BJ (cell line): ENCODE measurements around the gene STON1. TPM values are rescaled to one million over a fixed set of nuclear protein-coding genes. Genes with fewer than 3 reads are reported as not detected.

ENCODE experiments used
- CTCF ChIA-PET: fragments of 350-600 bp; formaldehyde crosslinking; extraction: SDS; loops from one replicate; lab custom pipeline; 2021; ENCODE audit warnings: antibody characterized with exemption, inconsistent platforms; lab: Yijun Ruan, JAX
- POLR2A ChIA-PET: fragments of 300-600 bp; sonication (Branson Sonifier 250); formaldehyde crosslinking; extraction: SDS; loops from one replicate; lab custom pipeline; 2021; ENCODE audit warnings: antibody characterized with exemption; lab: Charles Lee
- DNase-seq: peaks from one replicate; pipeline ENCODE4 v3.0.0-alpha.2; 2011; ENCODE audit warnings: low read depth
- H3K27me3 ChIP-seq: 2 replicates; pipeline ENCODE4 v1.6.0; 2011; ENCODE audit warnings: low read length; ENCODE audit not compliant: control insufficient read depth, insufficient read depth
- H3K36me3 ChIP-seq: 2 replicates; pipeline ENCODE4 v1.5.1; 2011; ENCODE audit warnings: low read length; ENCODE audit not compliant: control insufficient read depth, insufficient read depth
- H3K4me3 ChIP-seq: 2 replicates; pipeline ENCODE4 v1.5.1; 2011; ENCODE audit warnings: low read depth, mild to moderate bottlenecking, control low read depth, low read length
- polyA plus RNA-seq: library from polyadenylated mRNA; depleted of rRNA; stranded (reverse); fragments of >200 nt; gene quantifications from 2 replicates; pipeline ENCODE4 v1.2.3, GENCODE V29; 2011
- TF ChIP-seq, protein P1 (sequence below): IDR thresholded peaks from 2 replicates; pipeline ENCODE4 v1.5.1; 2011; ENCODE audit warnings: low read depth, mild to moderate bottlenecking, control low read depth, inconsistent platforms, low read length, moderate library complexity; ENCODE audit not compliant: insufficient read depth

Gene STON1
- polyA plus RNA-seq, 1 experiment = 4.0 TPM

DNA sequence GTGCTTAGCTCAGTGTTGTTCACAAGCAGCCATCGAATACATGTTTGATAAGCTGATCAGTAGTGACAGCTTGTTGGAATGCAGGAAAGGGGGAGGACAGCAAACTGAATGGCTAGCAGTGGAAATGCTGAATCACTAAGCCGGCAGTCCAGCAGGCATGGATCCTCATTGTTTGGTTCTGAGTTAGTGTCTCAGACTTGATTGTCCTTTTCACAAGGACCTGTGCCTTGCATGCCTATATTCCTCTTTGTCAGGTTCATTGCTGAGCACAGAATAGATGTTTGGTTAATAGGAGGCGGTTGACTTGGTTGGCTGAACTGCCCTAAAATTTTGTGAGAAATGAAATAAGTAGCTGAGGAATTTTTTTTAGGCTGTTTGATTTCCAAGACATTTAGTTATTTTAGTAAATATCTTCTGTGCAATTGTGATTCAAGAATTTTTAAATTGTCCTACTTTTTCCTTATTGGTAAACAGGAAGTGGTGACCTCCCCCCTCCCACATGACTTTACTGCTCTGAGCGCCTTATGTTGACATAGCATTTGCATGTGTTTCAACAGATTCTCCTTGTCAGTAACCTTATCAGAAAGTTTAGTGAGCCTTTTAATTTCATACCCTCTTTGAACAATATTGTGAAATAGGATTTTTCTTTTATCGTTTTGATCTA is 21.4 kb upstream of the STON1 start:
- POLR2A ChIA-PET = no interaction called here
- Histone ChIP-seq H3K36me3 (peaks cover 2% of the 10 kb centered on the region; the same call in 1 of the 2 replicates), H3K27me3 (no peaks in the 10 kb centered on the region), H3K4me3 (no peak overlapping the region)
- CTCF ChIA-PET = interaction anchor here (1.3 kb wide), 1 partner anchor 37 kb away, joined by 3 read pairs; no protein-coding TSS in a partner anchor
- peak; percentile 20 for DNase-seq
- TF ChIP-seq, protein P1, sequence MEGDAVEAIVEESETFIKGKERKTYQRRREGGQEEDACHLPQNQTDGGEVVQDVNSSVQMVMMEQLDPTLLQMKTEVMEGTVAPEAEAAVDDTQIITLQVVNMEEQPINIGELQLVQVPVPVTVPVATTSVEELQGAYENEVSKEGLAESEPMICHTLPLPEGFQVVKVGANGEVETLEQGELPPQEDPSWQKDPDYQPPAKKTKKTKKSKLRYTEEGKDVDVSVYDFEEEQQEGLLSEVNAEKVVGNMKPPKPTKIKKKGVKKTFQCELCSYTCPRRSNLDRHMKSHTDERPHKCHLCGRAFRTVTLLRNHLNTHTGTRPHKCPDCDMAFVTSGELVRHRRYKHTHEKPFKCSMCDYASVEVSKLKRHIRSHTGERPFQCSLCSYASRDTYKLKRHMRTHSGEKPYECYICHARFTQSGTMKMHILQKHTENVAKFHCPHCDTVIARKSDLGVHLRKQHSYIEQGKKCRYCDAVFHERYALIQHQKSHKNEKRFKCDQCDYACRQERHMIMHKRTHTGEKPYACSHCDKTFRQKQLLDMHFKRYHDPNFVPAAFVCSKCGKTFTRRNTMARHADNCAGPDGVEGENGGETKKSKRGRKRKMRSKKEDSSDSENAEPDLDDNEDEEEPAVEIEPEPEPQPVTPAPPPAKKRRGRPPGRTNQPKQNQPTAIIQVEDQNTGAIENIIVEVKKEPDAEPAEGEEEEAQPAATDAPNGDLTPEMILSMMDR = no peak

DNA sequence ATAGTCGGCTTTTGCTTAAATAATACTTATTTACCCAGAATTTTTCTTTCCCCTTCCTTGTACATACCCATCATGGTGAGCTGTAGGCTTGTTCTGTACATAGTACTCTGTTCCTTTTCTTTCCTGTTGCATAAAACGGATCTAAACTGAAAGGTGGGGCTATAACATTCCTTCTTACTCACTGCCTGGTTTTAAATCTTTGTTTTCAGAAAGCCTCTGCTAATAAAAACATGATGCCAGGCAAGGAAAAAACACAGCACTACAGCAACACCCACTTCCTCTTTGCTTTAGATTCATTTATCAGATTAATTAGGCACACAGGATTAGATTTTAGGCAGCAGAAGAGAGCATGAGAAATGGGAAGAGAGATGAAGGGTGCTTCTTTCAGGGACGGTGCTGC is 19.6 kb upstream of the STON1 start:
- Histone ChIP-seq H3K36me3 (peaks cover 2% of the 10 kb centered on the region; the same call in 1 of the 2 replicates), H3K4me3 (no peak overlapping the region), H3K27me3 (no peaks in the 10 kb centered on the region)
- POLR2A ChIA-PET = interaction anchor here (0.5 kb wide), 1 partner anchor 1592 kb away, joined by 3 read pairs; no protein-coding TSS in a partner anchor
- DNase-seq = peak; percentile 45
- CTCF ChIA-PET = no interaction called here
- TF ChIP-seq, protein P1 = no peak

DNA sequence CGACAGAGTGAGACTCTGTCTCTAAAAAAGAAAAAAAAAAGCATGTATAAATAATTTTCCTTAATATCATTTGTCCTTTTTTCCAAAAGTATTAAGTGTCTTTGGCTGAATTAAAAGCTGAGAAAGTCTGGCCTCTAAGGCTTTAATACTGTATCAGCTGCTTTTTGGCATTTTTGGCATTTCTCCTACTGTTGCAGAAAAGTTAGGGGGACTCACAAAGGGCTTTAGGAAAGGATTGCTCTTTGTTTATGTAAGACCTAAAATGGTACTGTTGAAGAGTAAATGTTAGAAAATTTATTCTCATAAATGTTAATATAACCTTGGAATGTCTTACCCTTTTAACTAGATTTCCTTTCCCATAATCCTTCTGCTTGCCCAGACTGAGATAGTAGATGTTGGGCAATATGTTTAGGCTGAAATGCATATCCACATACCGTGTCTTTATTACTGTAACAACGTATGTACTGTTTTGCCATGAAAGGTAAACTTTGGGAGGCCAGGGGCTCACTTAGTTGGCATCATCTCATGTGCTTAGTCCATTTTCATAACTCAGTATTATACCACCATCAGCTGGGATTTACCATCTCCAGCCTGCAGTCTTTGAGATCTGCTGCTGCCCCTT is 18.0 kb upstream of the STON1 start:
- Histone ChIP-seq H3K36me3 (peaks cover 4% of the 10 kb centered on the region; the same call in 1 of the 2 replicates), H3K27me3 (no peaks in the 10 kb centered on the region), H3K4me3 (no peak overlapping the region)
- CTCF ChIA-PET = no interaction called here
- DNase-seq = no peak
- POLR2A ChIA-PET = no interaction called here
- TF ChIP-seq, protein P1 = no peak

DNA sequence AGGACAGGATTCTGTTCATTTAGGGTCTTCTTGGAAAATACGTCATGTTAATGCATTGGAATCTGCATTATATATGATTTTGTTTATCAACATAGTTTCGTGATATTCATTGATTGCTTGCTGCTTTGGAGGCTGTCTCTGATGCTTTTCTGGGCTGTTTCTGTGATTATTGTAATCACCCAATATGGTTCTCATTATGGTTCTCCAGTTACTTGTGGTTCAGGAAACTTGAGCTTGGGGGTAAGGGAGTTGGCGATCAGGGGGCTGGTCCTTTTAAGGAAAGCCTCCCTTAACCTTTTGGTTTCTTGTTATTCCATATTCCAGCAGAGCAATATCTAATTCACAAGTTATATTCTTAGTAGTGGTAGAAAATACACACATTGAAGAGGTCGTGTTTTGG is 17.4 kb upstream of the STON1 start:
- TF ChIP-seq, protein P1 = no peak
- H3K4me3 ChIP-seq = no peak overlapping the region
- H3K27me3 ChIP-seq = no peaks in the 10 kb centered on the region
- H3K36me3 ChIP-seq = peaks cover 4% of the 10 kb centered on the region; the same call in 1 of the 2 replicates
- ChIA-PET CTCF (no interaction called here), POLR2A (no interaction called here)
- no peak for DNase-seq

DNA sequence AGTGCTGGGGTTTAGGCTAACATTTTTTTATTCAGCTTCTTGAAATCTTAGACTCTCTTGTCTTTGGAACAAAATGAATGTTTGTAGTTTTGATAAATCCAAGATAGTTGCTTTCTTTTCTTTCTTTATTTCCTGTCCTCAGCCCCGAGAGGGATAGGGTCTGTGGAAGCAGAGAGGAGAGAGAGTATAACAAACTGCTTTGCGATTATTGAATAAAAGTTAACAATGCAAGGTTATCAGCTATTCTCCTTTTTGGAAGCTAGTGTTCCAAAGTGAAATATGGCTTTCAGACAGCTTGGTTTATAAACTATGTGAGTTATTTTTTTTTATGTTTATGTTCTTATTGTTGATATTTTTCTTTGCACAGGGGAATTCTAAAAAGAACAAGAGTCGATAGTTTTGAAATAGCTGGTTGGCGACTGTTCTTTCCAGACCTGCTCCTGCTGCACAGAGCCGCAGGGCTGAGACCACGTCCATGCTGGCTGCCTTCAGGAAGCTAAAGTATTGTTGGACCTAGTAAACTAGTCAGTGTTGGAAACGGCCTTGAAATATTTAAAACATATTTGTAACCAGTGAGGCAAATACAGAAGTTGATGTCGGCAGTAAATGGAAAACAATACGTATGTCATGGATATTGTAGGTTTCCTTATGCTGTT is 15.5 kb upstream of the STON1 start:
- no peak overlapping the region for H3K4me3 ChIP-seq
- TF ChIP-seq, protein P1 = no peak
- no peaks in the 10 kb centered on the region for H3K27me3 ChIP-seq
- peaks cover 4% of the 10 kb centered on the region; the same call in 1 of the 2 replicates for H3K36me3 ChIP-seq
- DNase-seq = no peak
- ChIA-PET POLR2A (no interaction called here), CTCF (interaction anchor here (1.0 to 1.9 kb wide), 3 partner anchors 11 to 22 kb away, joined by 3 to 5 read pairs (median 5); no protein-coding TSS in a partner anchor)
